Body of pancreas (tissue), 4 donors: Measurements from ENCODE around the gene NMT1. TPM values are rescaled to one million over a fixed set of nuclear protein-coding genes. Genes with fewer than 3 reads are reported as not detected.
A peak's percentile ranks its signal among the peaks of the same experiment; 100 is the strongest.

Experiments used
- ATAC-seq: fragments of 150-250 bp; one replicate; pipeline ENCODE4 v1.9.1; 2016
- DNase-seq, 4 donors: peaks; one replicate each; pipeline ENCODE4 v3.0.0-alpha.2; 2019
- H3K27ac ChIP-seq, 4 donors: fragments of 200-600 bp; sonication (generic); 1 replicate in 3 of 4; 2 replicates in 1 of 4; pipeline versions ENCODE4 v1.5.1 to v1.6.1; 2016 to 2019; ENCODE audit warnings: mild to moderate bottlenecking in 1 of 4, mixed read lengths in 1 of 4, moderate library complexity in 1 of 4
- H3K27me3 ChIP-seq, 2 donors: fragments of 200-600 bp; sonication (generic); one replicate each; pipeline ENCODE4 v1.6.0; 2016; ENCODE audit warnings: mild to moderate bottlenecking in 1 of 2
- H3K36me3 ChIP-seq, 2 donors: fragments of 200-600 bp; sonication (generic); replicated peaks in 1 of 2; 2 replicates each; pipeline ENCODE4 v1.5.1; 2016; ENCODE audit warnings: low read depth in 2 of 2; ENCODE audit not compliant: insufficient read depth in 1 of 2
- H3K4me1 ChIP-seq: fragments of 200-600 bp; sonication (generic); one replicate; pipeline ENCODE4 v1.6.0; 2016
- H3K4me3 ChIP-seq, 2 donors: fragments of 200-600 bp; sonication (generic); 1 replicate in 1 of 2; 2 replicates in 1 of 2; pipeline ENCODE4 v1.5.1; 2016 to 2019
- H3K9me3 ChIP-seq, 3 donors: fragments of 200-600 bp; sonication (generic); 1 replicate in 2 of 3; 2 replicates in 1 of 3; pipeline ENCODE4 v1.5.1; 2016
- POLR2A ChIP-seq, 3 donors: fragments of 450-650 bp; IDR thresholded peaks; one replicate each; pipeline ENCODE4 v1.6.1; 2016; ENCODE audit warnings: antibody characterized with exemption in 3 of 3, mild to moderate bottlenecking in 2 of 3
- WGBS, 2 donors: methylation state at CpG; one replicate each; pipeline ENCODE4 v1.1.5; 2017; 5-methylcytosine and 5-hydroxymethylcytosine counted together
- intact Hi-C: fragments of 100-400 bp; cut with DNase I; formaldehyde crosslinking; loops from one replicate; pipeline ENCODE4 v1.15.1; 2023
- total RNA-seq, 2 donors: library from RNA; depleted of rRNA; stranded (reverse); fragments of >200 nt; gene quantifications; one replicate each; pipeline ENCODE4 v1.1.0, GENCODE V29; 2016
- TF ChIP-seq, protein P1 (sequence below), 7 experiments: fragments of 450-650 bp in 4 of 7; fragments of 200-600 bp in 3 of 7; sonication (generic) in 3 of 7; IDR thresholded peaks; one replicate each; pipeline ENCODE4 v1.5.1; 2016 to 2019; ENCODE audit warnings: antibody characterized with exemption in 7 of 7

Gene NMT1
- total RNA-seq, 2 donors from 2014 or later = 26.5 to 33.9 TPM

DNA sequence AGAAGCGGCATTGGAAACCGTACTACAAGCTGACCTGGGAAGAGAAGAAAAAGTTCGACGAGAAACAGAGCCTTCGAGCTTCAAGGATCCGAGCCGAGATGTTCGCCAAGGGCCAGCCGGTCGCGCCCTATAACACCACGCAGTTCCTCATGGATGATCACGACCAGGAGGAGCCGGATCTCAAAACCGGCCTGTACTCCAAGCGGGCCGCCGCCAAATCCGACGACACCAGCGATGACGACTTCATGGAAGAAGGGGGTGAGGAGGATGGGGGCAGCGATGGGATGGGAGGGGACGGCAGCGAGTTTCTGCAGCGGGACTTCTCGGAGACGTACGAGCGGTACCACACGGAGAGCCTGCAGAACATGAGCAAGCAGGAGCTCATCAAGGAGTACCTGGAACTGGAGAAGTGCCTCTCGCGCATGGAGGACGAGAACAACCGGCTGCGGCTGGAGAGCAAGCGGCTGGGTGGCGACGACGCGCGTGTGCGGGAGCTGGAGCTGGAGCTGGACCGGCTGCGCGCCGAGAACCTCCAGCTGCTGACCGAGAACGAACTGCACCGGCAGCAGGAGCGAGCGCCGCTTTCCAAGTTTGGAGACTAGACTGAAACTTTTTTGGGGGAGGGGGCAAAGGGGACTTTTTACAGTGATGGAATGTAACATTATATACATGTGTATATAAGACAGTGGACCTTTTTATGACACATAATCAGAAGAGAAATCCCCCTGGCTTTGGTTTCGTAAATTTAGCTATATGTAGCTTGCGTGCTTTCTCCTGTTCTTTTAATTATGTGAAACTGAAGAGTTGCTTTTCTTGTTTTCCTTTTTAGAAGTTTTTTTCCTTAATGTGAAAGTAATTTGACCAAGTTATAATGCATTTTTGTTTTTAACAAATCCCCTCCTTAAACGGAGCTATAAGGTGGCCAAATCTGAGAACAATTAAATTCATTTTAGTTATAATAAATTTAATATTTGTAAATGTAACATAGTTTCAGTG is 88.8 kb downstream of the NMT1 start:
- intact Hi-C loops = no loop called here

DNA sequence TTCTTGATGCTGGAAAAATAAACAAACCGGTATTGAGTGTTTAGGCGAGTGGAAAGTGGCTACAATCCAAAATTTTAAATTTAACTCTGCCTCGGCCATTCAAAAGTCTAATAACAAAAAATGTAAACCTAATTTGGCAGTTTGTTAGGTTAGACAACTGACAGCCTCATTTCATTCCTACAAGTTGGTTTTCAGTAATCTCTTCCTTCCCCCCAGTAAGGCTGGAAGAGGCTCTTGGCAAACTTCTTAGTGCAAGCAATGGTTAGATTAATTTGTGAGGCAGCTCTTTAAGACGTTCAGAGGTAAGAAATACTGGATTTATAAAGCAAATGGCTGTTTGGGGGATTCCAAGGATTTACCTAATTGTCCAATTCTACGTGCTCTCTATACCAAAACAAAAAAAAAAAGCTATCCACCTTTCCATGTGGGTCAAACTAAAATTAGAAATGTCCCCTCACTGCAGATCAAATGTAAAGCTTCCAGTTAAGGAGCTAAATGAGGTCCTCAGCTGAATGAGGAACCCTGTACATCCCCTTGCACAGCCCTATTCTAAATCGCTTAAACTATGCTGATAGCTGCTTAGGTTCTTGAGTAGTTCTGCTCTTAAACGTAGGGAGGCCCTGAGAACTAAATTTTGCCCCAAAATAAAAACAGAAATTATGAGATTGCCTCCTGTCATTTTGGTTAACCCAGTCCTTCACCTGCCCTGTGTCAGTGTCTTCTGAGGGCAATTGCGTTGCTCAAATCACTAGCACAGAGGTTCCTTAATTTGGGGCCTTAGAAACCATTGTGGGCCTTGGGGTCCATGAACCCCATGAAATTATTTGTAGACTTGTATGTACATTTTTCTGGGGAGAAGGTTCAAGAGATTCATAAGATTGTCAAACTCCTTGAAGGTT is 90.0 kb downstream of the NMT1 start:
- Histone ChIP-seq H3K27me3 (no peaks in the 10 kb centered on the region), H3K4me1 (peaks cover 48% of the 10 kb centered on the region), H3K4me3 (no peak overlapping the region), H3K9me3 (no peaks in the 10 kb centered on the region), H3K36me3 (no peaks in the 10 kb centered on the region), H3K27ac (peak overlapping the region; percentile 29 to 93 (median 70))
- intact Hi-C loops = no loop called here
- 17 to 18% methylated on average over 8 of the region's 8 CpGs for whole genome bisulfite sequencing, 2 donors
- ATAC-seq (no peak), DNase-seq (no peak)
- TF ChIP-seq, protein P1, sequence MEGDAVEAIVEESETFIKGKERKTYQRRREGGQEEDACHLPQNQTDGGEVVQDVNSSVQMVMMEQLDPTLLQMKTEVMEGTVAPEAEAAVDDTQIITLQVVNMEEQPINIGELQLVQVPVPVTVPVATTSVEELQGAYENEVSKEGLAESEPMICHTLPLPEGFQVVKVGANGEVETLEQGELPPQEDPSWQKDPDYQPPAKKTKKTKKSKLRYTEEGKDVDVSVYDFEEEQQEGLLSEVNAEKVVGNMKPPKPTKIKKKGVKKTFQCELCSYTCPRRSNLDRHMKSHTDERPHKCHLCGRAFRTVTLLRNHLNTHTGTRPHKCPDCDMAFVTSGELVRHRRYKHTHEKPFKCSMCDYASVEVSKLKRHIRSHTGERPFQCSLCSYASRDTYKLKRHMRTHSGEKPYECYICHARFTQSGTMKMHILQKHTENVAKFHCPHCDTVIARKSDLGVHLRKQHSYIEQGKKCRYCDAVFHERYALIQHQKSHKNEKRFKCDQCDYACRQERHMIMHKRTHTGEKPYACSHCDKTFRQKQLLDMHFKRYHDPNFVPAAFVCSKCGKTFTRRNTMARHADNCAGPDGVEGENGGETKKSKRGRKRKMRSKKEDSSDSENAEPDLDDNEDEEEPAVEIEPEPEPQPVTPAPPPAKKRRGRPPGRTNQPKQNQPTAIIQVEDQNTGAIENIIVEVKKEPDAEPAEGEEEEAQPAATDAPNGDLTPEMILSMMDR (IDR thresholded peaks at IDR 0.05) = no peak
- TF ChIP-seq POLR2A (IDR thresholded peaks at IDR 0.05) = no peak

More for the DNA sequence above, 88.8 kb downstream of the NMT1 start:
- ATAC-seq (no peak), DNase-seq (peak; percentile 64 to 76 (median 74))
- Histone ChIP-seq H3K4me1 (peaks cover 48% of the 10 kb centered on the region), H3K36me3 (no peaks in the 10 kb centered on the region), H3K27me3 (no peaks in the 10 kb centered on the region), H3K27ac (peak overlapping the region; percentile 84 to 99 (median 92)), H3K4me3 (peak overlapping the region; percentile 47 to 65), H3K9me3 (no peaks in the 10 kb centered on the region)
- TF ChIP-seq POLR2A (IDR thresholded peaks at IDR 0.05) = peak in 2 of 3 donors; percentile 54
- TF ChIP-seq, protein P1 (IDR thresholded peaks at IDR 0.05) = no peak
- WGBS, 2 donors = 1% methylated on average over 50 to 56 of the region's 56 CpGs

DNA sequence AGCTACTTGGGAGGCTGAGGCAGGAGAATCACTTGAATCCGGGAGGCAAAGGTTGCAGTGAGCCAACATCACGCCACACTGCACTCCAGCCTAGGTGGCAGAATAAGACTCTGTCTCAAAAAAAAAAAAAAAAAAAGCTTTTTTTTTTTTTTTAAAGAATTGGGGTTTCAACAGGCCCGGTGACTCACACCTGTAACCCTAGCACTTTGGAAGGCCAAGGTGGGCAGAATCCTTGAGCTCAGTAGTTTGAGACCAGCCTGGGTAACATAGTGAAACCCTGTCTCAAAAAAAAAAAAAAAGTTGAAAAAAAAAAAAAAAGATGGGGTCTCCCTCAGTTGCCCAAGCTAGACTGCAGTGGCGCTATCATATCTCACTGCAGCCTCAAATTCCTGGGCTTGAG is 93.9 kb downstream of the NMT1 start:
- H3K36me3 ChIP-seq = no peaks in the 10 kb centered on the region
- DNase-seq (no peak), ATAC-seq (no peak)
- H3K27ac ChIP-seq = peak overlapping the region in 1 of 4 donors; percentile 2
- H3K27me3 ChIP-seq = no peaks in the 10 kb centered on the region
- 93 to 95% methylated on average over 4 of the region's 4 CpGs for WGBS, 2 donors
- TF ChIP-seq, protein P1 (IDR thresholded peaks at IDR 0.05) = no peak
- no peak for TF ChIP-seq POLR2A (IDR thresholded peaks at IDR 0.05)
- H3K4me1 ChIP-seq = peaks cover 67% of the 10 kb centered on the region
- intact Hi-C loops = no loop called here
- H3K9me3 ChIP-seq = no peaks in the 10 kb centered on the region
- H3K4me3 ChIP-seq = no peak overlapping the region

DNA sequence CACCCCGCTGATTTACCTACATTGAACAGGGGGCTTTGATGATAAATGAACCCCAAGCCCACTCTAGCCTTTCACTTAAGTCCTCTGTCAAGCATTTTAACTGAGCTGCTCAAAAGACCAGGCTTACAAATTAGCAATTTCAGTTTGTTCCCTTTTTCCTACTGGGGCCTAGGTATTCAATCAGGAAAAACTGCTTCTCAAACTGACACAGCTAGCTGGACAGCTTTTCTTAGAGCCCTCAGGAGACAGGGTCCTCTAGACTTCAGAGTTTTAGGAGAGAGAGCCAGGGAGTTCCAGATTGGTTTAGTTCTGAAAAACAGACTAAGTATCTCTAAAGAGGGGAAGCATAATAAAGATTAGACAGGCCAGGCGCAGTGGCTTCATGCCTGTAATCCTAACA is 94.4 kb downstream of the NMT1 start:
- peak overlapping the region in 1 of 4 donors; percentile 2 for H3K27ac ChIP-seq

More for the DNA sequence above, 94.4 kb downstream of the NMT1 start:
- H3K4me3 ChIP-seq = no peak overlapping the region
- TF ChIP-seq, protein P1 (IDR thresholded peaks at IDR 0.05) = no peak
- no peak for TF ChIP-seq POLR2A (IDR thresholded peaks at IDR 0.05)
- DNase-seq = no peak
- no peaks in the 10 kb centered on the region for H3K9me3 ChIP-seq
- peaks cover 68% of the 10 kb centered on the region for H3K4me1 ChIP-seq
- H3K36me3 ChIP-seq = no peaks in the 10 kb centered on the region
- H3K27me3 ChIP-seq = no peaks in the 10 kb centered on the region
- 95% methylated on average over 1 to 2 of the region's 2 CpGs for WGBS, 2 donors
- no peak for ATAC-seq
- intact Hi-C loops = no loop called here
